Muscle of leg (tissue), 11 donors: ENCODE measurements around the gene BTRC. TPM values are rescaled to one million over a fixed set of nuclear protein-coding genes. Genes with fewer than 3 reads are reported as not detected.
A peak's percentile ranks its signal among the peaks of the same experiment; 100 is the strongest.

ENCODE experiments used
- DNase-seq: peaks from one replicate; pipeline ENCODE4 v3.0.0; 2013
- H3K27ac ChIP-seq: one replicate; pipeline ENCODE4 v1.5.1; 2013; ENCODE audit warnings: mild to moderate bottlenecking, low read length, control low read depth
- H3K27me3 ChIP-seq: one replicate; pipeline ENCODE4 v1.6.1; 2013; ENCODE audit warnings: low read length; ENCODE audit not compliant: control insufficient read depth, insufficient read depth
- H3K36me3 ChIP-seq: one replicate; pipeline ENCODE4 v1.6.1; 2013; ENCODE audit warnings: low read length; ENCODE audit not compliant: control insufficient read depth, insufficient read depth
- H3K4me1 ChIP-seq: one replicate; pipeline ENCODE4 v1.6.1; 2013; ENCODE audit warnings: low read length; ENCODE audit not compliant: control insufficient read depth, insufficient read depth
- H3K4me3 ChIP-seq: one replicate; pipeline ENCODE4 v1.5.1; 2013; ENCODE audit warnings: low read length, control low read depth
- H3K9me3 ChIP-seq: replicated peaks from 2 replicates; pipeline ENCODE4 v1.6.1; 2013; ENCODE audit warnings: low read depth, low read length; ENCODE audit not compliant: control insufficient read depth
- WGBS: methylation state at CpG from one replicate; pipeline ENCODE4 v1.1.5; 2013; ENCODE audit warnings: missing lambda C conversion rate; ENCODE audit not compliant: insufficient coverage; 5-methylcytosine and 5-hydroxymethylcytosine counted together
- polyA plus RNA-seq, 8 donors: library from polyadenylated mRNA; unstranded; fragments of 120-200 nt; gene quantifications; one replicate each; pipeline versions ENCODE4 v1.2.1 to v1.2.3, GENCODE V29; 2013; ENCODE audit warnings: inconsistent platforms in 1 of 8, low replicate concordance in 1 of 8; ENCODE audit not compliant: insufficient read length in 8 of 8, insufficient read depth in 1 of 8
- total RNA-seq: library from RNA; stranded (reverse); fragments of 120-200 nt; gene quantifications from one replicate; pipeline ENCODE4 v1.2.4, GENCODE V29; 2013

BTRC gene
- total and polyA plus RNA-seq, 9 donors = 14.3 to 27.4 (median 23.4) TPM

GRCh38 chr10:101438881-101439391 is 85.0 kb downstream of the BTRC start:
- Histone ChIP-seq H3K4me3 (no peak overlapping the region), H3K9me3 (no peaks in the 10 kb centered on the region), H3K36me3 (no peaks in the 10 kb centered on the region), H3K27me3 (no peaks in the 10 kb centered on the region), H3K27ac (no peak overlapping the region), H3K4me1 (no peaks in the 10 kb centered on the region)
- 80% methylated on average over 2 of the region's 5 CpGs for WGBS
- no peak for DNase-seq

- no peaks in the 10 kb centered on the region for H3K36me3 ChIP-seq
- WGBS = 87% methylated on average over 5 of the region's 17 CpGs
- peak; percentile 75 for DNase-seq
- no peak overlapping the region for H3K4me3 ChIP-seq
- H3K27me3 ChIP-seq = no peaks in the 10 kb centered on the region
- H3K27ac ChIP-seq = no peak overlapping the region
- H3K9me3 ChIP-seq = no peaks in the 10 kb centered on the region
- no peaks in the 10 kb centered on the region for H3K4me1 ChIP-seq
Measured at GRCh38 chr10:101441541-101442455, 87.8 kb downstream of the BTRC start.

- H3K4me1 ChIP-seq = no peaks in the 10 kb centered on the region
- H3K9me3 ChIP-seq = no peaks in the 10 kb centered on the region
- no peak overlapping the region for H3K27ac ChIP-seq
- no peak overlapping the region for H3K4me3 ChIP-seq
- H3K27me3 ChIP-seq = no peaks in the 10 kb centered on the region
- WGBS = no CpG with 5 or more reads among the region's 3 CpGs
- DNase-seq = no peak
- no peaks in the 10 kb centered on the region for H3K36me3 ChIP-seq
Measured at GRCh38 chr10:101442456-101442800, 88.5 kb downstream of the BTRC start.

- H3K27ac ChIP-seq = no peak overlapping the region
- H3K27me3 ChIP-seq = no peaks in the 10 kb centered on the region
- no peaks in the 10 kb centered on the region for H3K9me3 ChIP-seq
- DNase-seq = no peak
- no peak overlapping the region for H3K4me3 ChIP-seq
- WGBS = no CpG with 5 or more reads among the region's 2 CpGs
- H3K4me1 ChIP-seq = no peaks in the 10 kb centered on the region
- H3K36me3 ChIP-seq = no peaks in the 10 kb centered on the region
Measured at GRCh38 chr10:101444058-101444898, 90.3 kb downstream of the BTRC start.

GRCh38 chr10:101446071-101446470 is 92.1 kb downstream of the BTRC start:
- Histone ChIP-seq H3K27ac (no peak overlapping the region), H3K4me1 (no peaks in the 10 kb centered on the region), H3K9me3 (no peaks in the 10 kb centered on the region), H3K27me3 (no peaks in the 10 kb centered on the region), H3K36me3 (no peaks in the 10 kb centered on the region), H3K4me3 (no peak overlapping the region)
- DNase-seq = no peak
- WGBS = no CpG with 5 or more reads among the region's 2 CpGs

- H3K27me3 ChIP-seq = no peaks in the 10 kb centered on the region
- no peak overlapping the region for H3K27ac ChIP-seq
- no peak for DNase-seq
- H3K36me3 ChIP-seq = no peaks in the 10 kb centered on the region
- 89% methylated on average over 4 of the region's 7 CpGs for WGBS
- no peak overlapping the region for H3K4me3 ChIP-seq
- no peaks in the 10 kb centered on the region for H3K9me3 ChIP-seq
- no peaks in the 10 kb centered on the region for H3K4me1 ChIP-seq
Measured at GRCh38 chr10:101446947-101447346, 93.0 kb downstream of the BTRC start.

- Histone ChIP-seq H3K36me3 (no peaks in the 10 kb centered on the region), H3K4me1 (no peaks in the 10 kb centered on the region), H3K9me3 (no peaks in the 10 kb centered on the region), H3K4me3 (no peak overlapping the region), H3K27me3 (no peaks in the 10 kb centered on the region), H3K27ac (no peak overlapping the region)
- WGBS = no CpG with 5 or more reads among the region's 2 CpGs
- no peak for DNase-seq
Measured at GRCh38 chr10:101447477-101447876, 93.5 kb downstream of the BTRC start.

GRCh38 chr10:101450277-101451080 is 96.5 kb downstream of the BTRC start:
- H3K4me3 ChIP-seq = no peak overlapping the region
- no CpG with 5 or more reads among the region's 6 CpGs for WGBS
- DNase-seq = no peak
- H3K36me3 ChIP-seq = no peaks in the 10 kb centered on the region
- H3K9me3 ChIP-seq = no peaks in the 10 kb centered on the region
- H3K4me1 ChIP-seq = no peaks in the 10 kb centered on the region
- no peaks in the 10 kb centered on the region for H3K27me3 ChIP-seq
- no peak overlapping the region for H3K27ac ChIP-seq

GRCh38 chr10:101451261-101451660 is 97.3 kb downstream of the BTRC start:
- Histone ChIP-seq H3K9me3 (no peaks in the 10 kb centered on the region), H3K4me3 (no peak overlapping the region), H3K36me3 (no peaks in the 10 kb centered on the region), H3K27ac (no peak overlapping the region), H3K27me3 (no peaks in the 10 kb centered on the region), H3K4me1 (no peaks in the 10 kb centered on the region)
- DNase-seq = no peak
- no CpG with 5 or more reads among the region's 1 CpG for WGBS
